Endothelial cell (in vitro differentiated cells): ENCODE data around the gene IL21R. TPM values are rescaled to one million over a fixed set of nuclear protein-coding genes. Genes with fewer than 3 reads are reported as not detected.

Experiments
- DNase-seq: peaks from one replicate; pipeline ENCODE4 v3.0.0; 2021; ENCODE audit warnings: low spot score
- H3K27ac Mint-ChIP-seq: one replicate; pipeline ENCODE4 v1.8.0; 2021; ENCODE audit warnings: mixed read lengths, inconsistent platforms; ENCODE audit not compliant: unreplicated experiment
- H3K27me3 Mint-ChIP-seq: one replicate; pipeline ENCODE4 v1.8.0; 2021; ENCODE audit warnings: mild to moderate bottlenecking, moderate library complexity, mixed read lengths, inconsistent platforms; ENCODE audit not compliant: unreplicated experiment
- H3K36me3 Mint-ChIP-seq: one replicate; pipeline ENCODE4 v1.8.0; 2021; ENCODE audit warnings: mild to moderate bottlenecking, low read depth, mixed read lengths, inconsistent platforms; ENCODE audit not compliant: unreplicated experiment
- H3K4me1 Mint-ChIP-seq: one replicate; pipeline ENCODE4 v1.8.0; 2021; ENCODE audit warnings: mild to moderate bottlenecking, mixed read lengths, inconsistent platforms; ENCODE audit not compliant: unreplicated experiment
- H3K4me3 Mint-ChIP-seq: one replicate; pipeline ENCODE4 v1.8.0; 2021; ENCODE audit warnings: mild to moderate bottlenecking, mixed read lengths, inconsistent platforms; ENCODE audit not compliant: unreplicated experiment
- H3K9me3 Mint-ChIP-seq: one replicate; pipeline ENCODE4 v1.8.0; 2021; ENCODE audit warnings: mixed read lengths, inconsistent platforms; ENCODE audit not compliant: unreplicated experiment
- CTCF ChIP-seq: fragments of 200-600 bp; sonication (generic); IDR thresholded peaks from one replicate; pipeline ENCODE4 v1.5.0; 2021; ENCODE audit warnings: antibody characterized with exemption; ENCODE audit not compliant: unreplicated experiment
- total RNA-seq: library from RNA; stranded (reverse); fragmentation: NEBNext Ultra II Directional; extraction: Animal tissue kit (Norgen Biotek cat#: 25700); gene quantifications from one replicate; pipeline ENCODE4 v1.2.1, GENCODE V29; 2021; ENCODE audit not compliant: unreplicated experiment

The IL21R gene
- total RNA-seq, 1 donor from 2014 or later, result not detected

GRCh38 chr16:27379919-27380318 lies 22.1 kb upstream of the IL21R start:
- Mint-ChIP-seq H3K36me3 (no peaks in the 10 kb centered on the region), H3K27ac (no peak overlapping the region), H3K27me3 (no peaks in the 10 kb centered on the region), H3K4me1 (peaks cover 10% of the 10 kb centered on the region), H3K4me3 (no peak overlapping the region), H3K9me3 (peaks cover 18% of the 10 kb centered on the region)
- no peak for DNase-seq
- no peak for TF ChIP-seq CTCF

- H3K27me3 Mint-ChIP-seq, result no peaks in the 10 kb centered on the region
- TF ChIP-seq CTCF, result no peak
- H3K4me3 Mint-ChIP-seq, result no peak overlapping the region
- H3K27ac Mint-ChIP-seq, result no peak overlapping the region
- peaks cover 10% of the 10 kb centered on the region for H3K4me1 Mint-ChIP-seq
- peaks cover 18% of the 10 kb centered on the region for H3K9me3 Mint-ChIP-seq
- H3K36me3 Mint-ChIP-seq, result no peaks in the 10 kb centered on the region
- no peak for DNase-seq
Measured at GRCh38 chr16:27381236-27381635, 20.7 kb upstream of the IL21R start.

- Mint-ChIP-seq H3K9me3 (peaks cover 18% of the 10 kb centered on the region), H3K4me1 (peaks cover 10% of the 10 kb centered on the region), H3K27me3 (no peaks in the 10 kb centered on the region), H3K36me3 (no peaks in the 10 kb centered on the region), H3K4me3 (no peak overlapping the region), H3K27ac (peak overlapping the region; percentile 50)
- no peak for DNase-seq
- TF ChIP-seq CTCF, result no peak
Measured at GRCh38 chr16:27381974-27382855, 19.8 kb upstream of the IL21R start.

DNA sequence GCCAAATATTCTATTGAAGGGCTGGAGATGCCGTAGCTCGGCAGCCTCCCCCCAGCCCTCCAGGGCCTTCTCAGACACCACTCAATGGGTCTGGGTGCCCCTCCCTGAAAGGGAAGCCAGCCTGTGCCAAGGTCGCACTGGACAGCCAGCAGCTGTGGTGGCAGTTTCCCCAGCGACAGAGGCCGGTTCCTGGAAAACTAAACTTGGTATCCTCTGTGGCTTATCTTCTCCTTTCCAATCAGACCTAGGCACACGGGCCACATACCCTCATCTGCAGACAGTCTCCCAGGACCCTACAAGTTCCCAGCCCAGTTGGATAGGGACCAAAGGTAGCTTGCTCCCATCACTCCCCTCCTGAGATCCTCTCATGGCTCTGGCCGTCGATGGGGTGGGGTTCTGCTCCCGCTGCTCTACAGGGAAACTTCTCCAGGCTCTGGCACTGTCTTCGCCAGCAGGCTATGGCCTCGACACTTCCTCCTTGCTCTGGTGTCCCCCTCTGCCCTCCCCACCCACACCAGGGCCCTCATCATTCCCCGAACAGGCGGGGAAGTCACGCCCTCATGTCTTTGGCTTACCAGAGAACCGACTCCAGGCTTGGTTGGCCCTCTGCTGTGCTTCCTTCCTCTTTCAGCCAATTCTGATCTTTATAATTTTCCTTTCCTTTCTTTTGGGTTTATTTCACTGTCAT lies 18.3 kb upstream of the IL21R start:
- no peak for TF ChIP-seq CTCF
- Mint-ChIP-seq H3K9me3 (peaks cover 18% of the 10 kb centered on the region), H3K27ac (no peak overlapping the region), H3K4me1 (no peaks in the 10 kb centered on the region), H3K4me3 (no peak overlapping the region), H3K27me3 (no peaks in the 10 kb centered on the region), H3K36me3 (no peaks in the 10 kb centered on the region)
- DNase-seq, result no peak

GRCh38 chr16:27384425-27384824 lies 17.5 kb upstream of the IL21R start:
- TF ChIP-seq CTCF, result no peak
- Mint-ChIP-seq H3K4me1 (no peaks in the 10 kb centered on the region), H3K9me3 (peaks cover 18% of the 10 kb centered on the region), H3K27ac (no peak overlapping the region), H3K27me3 (no peaks in the 10 kb centered on the region), H3K4me3 (peak overlapping the region; percentile 23), H3K36me3 (no peaks in the 10 kb centered on the region)
- DNase-seq, result no peak
